OCI-LY7 (cell line): ENCODE data around the gene CEP112.

Experiments
- EZH2phosphoT487 ChIP-seq: fragments of 200-600 bp; sonication (generic); IDR thresholded peaks from 2 replicates; pipeline ENCODE4 v1.6.1; 2018; ENCODE audit warnings: low read depth, borderline replicate concordance, mild to moderate bottlenecking, mixed run types, antibody characterized with exemption, low read length, moderate library complexity, mixed read lengths
- TF ChIP-seq, protein P1 (sequence below): fragments of 200-600 bp; sonication (generic); conservative IDR thresholded peaks from 2 replicates; pipeline ENCODE4 v1.5.1; 2014; ENCODE audit warnings: mild to moderate bottlenecking, antibody characterized with exemption, low read length, moderate library complexity, mixed read lengths

DNA sequence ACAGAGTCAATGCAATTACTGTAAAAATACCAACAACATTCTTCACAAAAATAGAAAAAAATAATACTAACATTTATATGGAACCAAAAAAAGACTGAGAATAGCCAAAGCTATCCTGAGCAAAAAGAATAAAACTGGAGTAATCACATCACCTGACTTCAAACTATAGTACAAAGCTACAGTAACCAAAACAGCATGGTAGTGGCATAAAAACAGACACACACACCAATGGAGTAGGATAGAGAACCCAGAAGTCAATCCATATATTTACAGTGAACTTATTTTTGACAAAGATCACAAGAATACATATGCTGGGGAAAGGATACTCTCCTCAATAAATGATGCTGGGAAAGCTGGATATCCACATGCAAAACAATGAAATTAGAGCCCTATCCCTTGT lies 84.2 kb downstream of the CEP112 start:
- TF ChIP-seq, protein P1, sequence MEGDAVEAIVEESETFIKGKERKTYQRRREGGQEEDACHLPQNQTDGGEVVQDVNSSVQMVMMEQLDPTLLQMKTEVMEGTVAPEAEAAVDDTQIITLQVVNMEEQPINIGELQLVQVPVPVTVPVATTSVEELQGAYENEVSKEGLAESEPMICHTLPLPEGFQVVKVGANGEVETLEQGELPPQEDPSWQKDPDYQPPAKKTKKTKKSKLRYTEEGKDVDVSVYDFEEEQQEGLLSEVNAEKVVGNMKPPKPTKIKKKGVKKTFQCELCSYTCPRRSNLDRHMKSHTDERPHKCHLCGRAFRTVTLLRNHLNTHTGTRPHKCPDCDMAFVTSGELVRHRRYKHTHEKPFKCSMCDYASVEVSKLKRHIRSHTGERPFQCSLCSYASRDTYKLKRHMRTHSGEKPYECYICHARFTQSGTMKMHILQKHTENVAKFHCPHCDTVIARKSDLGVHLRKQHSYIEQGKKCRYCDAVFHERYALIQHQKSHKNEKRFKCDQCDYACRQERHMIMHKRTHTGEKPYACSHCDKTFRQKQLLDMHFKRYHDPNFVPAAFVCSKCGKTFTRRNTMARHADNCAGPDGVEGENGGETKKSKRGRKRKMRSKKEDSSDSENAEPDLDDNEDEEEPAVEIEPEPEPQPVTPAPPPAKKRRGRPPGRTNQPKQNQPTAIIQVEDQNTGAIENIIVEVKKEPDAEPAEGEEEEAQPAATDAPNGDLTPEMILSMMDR: no peak
- no peak for TF ChIP-seq EZH2phosphoT487
